Esophagus squamous epithelium (tissue), 5 donors: Measurements from ENCODE around the gene LRRC61. TPM values are rescaled to one million over a fixed set of nuclear protein-coding genes. Genes with fewer than 3 reads are reported as not detected.
"Not testable (repeated sequence)": the region's sequence is repeated elsewhere in the genome, so short reads cannot be mapped to it uniquely, and the experiment has no call there.

Experiments
- DNase-seq: peaks from one replicate; lab custom pipeline; 2025; lab: John Stamatoyannopoulos, UW
- H3K27ac ChIP-seq, 4 donors: fragments of 200-600 bp; sonication (generic); one replicate each; pipeline ENCODE4 v1.5.1; 2016 to 2019; ENCODE audit warnings: mild to moderate bottlenecking in 1 of 4
- H3K27me3 ChIP-seq, 4 donors: fragments of 200-600 bp; sonication (generic); 1 replicate in 3 of 4; 2 replicates in 1 of 4; pipeline versions ENCODE4 v1.5.1 to v1.6.0; 2017 to 2021; ENCODE audit warnings: antibody characterized with exemption in 1 of 4
- H3K36me3 ChIP-seq, 3 donors: fragments of 200-600 bp; sonication (generic); one replicate each; pipeline ENCODE4 v1.5.1; 2016 to 2019
- H3K4me1 ChIP-seq, 3 donors: fragments of 200-600 bp; sonication (generic); one replicate each; pipeline ENCODE4 v1.5.1; 2017 to 2019
- H3K4me3 ChIP-seq, 4 donors: fragments of 200-600 bp; sonication (generic); 1 replicate in 3 of 4; 2 replicates in 1 of 4; pipeline ENCODE4 v1.5.1; 2016 to 2019; ENCODE audit warnings: mild to moderate bottlenecking in 2 of 4, moderate library complexity in 1 of 4
- H3K9me3 ChIP-seq, 3 donors: fragments of 200-600 bp; sonication (generic); one replicate each; pipeline ENCODE4 v1.5.1; 2016 to 2019
- CTCF ChIP-seq, 6 experiments: fragments of 450-650 bp in 4 of 6; fragments of 200-600 bp in 2 of 6; sonication (generic) in 2 of 6; IDR thresholded peaks; one replicate each; pipeline ENCODE4 v1.5.1; 2016 to 2019; ENCODE audit warnings: antibody characterized with exemption in 6 of 6, mild to moderate bottlenecking in 4 of 6, moderate library complexity in 4 of 6
- POLR2A ChIP-seq, 4 donors: fragments of 450-650 bp; IDR thresholded peaks; one replicate each; pipeline ENCODE4 v1.6.1; 2017; ENCODE audit warnings: antibody characterized with exemption in 4 of 4, mild to moderate bottlenecking in 4 of 4, moderate library complexity in 3 of 4
- WGBS, 2 donors: methylation state at CpG; one replicate each; pipeline ENCODE4 v1.1.5; 2018; 5-methylcytosine and 5-hydroxymethylcytosine counted together
- intact Hi-C: fragments of 100-400 bp; cut with DNase I; formaldehyde crosslinking; loops from one replicate; pipeline ENCODE4 v1.15.0; 2022
- total RNA-seq, 4 donors: library from RNA; depleted of rRNA; stranded (reverse); fragments of >200 nt; gene quantifications; one replicate each; pipeline ENCODE4 v1.1.0, GENCODE V29; 2016
- donor health status: DM: yes; HTN: yes; CAD: no.

LRRC61 gene
- total RNA-seq, 4 donors from 2014 or later, result 12.1 to 24.5 (median 14.5) TPM

GRCh38 chr7:150383710-150384397 lies 60.7 kb downstream of the LRRC61 start:
- Histone ChIP-seq H3K27ac (peak overlapping the region in 1 of 4 donors; percentile 28), H3K27me3 (no peaks in the 10 kb centered on the region), H3K4me1 (peaks cover 9 to 52% (median 12%) of the 10 kb centered on the region in 3 donors), H3K36me3 (no peaks in the 10 kb centered on the region), H3K4me3 (no peak overlapping the region), H3K9me3 (no peaks in the 10 kb centered on the region)
- intact Hi-C loops, result no loop called here
- TF ChIP-seq POLR2A (IDR thresholded peaks at IDR 0.05) (no peak), CTCF (IDR thresholded peaks at IDR 0.05) (no peak)
- DNase-seq, result no peak
- 86 to 100% methylated on average over 1 to 4 of the region's 22 CpGs for WGBS, 2 donors

GRCh38 chr7:150384406-150385301 lies 61.5 kb downstream of the LRRC61 start:
- Histone ChIP-seq H3K4me1 (peaks cover 7 to 52% (median 12%) of the 10 kb centered on the region in 3 donors), H3K4me3 (no peak overlapping the region), H3K27ac (peak overlapping the region in 1 of 4 donors; percentile 28), H3K36me3 (no peaks in the 10 kb centered on the region), H3K27me3 (no peaks in the 10 kb centered on the region), H3K9me3 (no peaks in the 10 kb centered on the region)
- intact Hi-C loops, result no loop called here
- WGBS, 2 donors, result 78 to 81% methylated on average over 8 to 14 of the region's 15 CpGs
- DNase-seq, result no peak
- TF ChIP-seq POLR2A (IDR thresholded peaks at IDR 0.05) (no peak), CTCF (IDR thresholded peaks at IDR 0.05) (no peak)

- Histone ChIP-seq H3K27ac (no peak overlapping the region), H3K4me1 (peaks cover under 1 to 46% (median 6%) of the 10 kb centered on the region in 3 donors), H3K36me3 (peaks cover 0 to 4% (median 0%) of the 10 kb centered on the region in 3 donors), H3K27me3 (no peaks in the 10 kb centered on the region), H3K9me3 (no peaks in the 10 kb centered on the region), H3K4me3 (no peak overlapping the region)
- intact Hi-C loops, result no loop called here
- WGBS, 2 donors, result 85 to 86% methylated on average over 14 of the region's 14 CpGs
- TF ChIP-seq POLR2A (IDR thresholded peaks at IDR 0.05) (no peak), CTCF (IDR thresholded peaks at IDR 0.05) (no peak)
- DNase-seq, result no peak
Measured at GRCh38 chr7:150385302-150385723, 62.2 kb downstream of the LRRC61 start.

- H3K9me3 ChIP-seq, DNase-seq, H3K4me3 ChIP-seq, H3K27me3 ChIP-seq, intact Hi-C loops, H3K36me3 ChIP-seq, H3K27ac ChIP-seq: not testable (repeated sequence)
- peaks cover 0 to 40% (median 1%) of the 10 kb centered on the region in 3 donors for H3K4me1 ChIP-seq
- WGBS, 2 donors, result 71 to 79% methylated on average over 6 of the region's 6 CpGs
Measured at GRCh38 chr7:150385884-150386283, 62.7 kb downstream of the LRRC61 start.

Other genes starting within 250 kb of the LRRC61 start
- gene ACTR3C, start 190 bp downstream of the LRRC61 start, total RNA-seq, result 10 to 100 TPM in 3 of 4 donors, 1 to 10 TPM in 1; 8.3 to 25.6 (median 17.4) TPM
- gene RARRES2, start 18.3 kb downstream of the LRRC61 start, total RNA-seq, result 100 to 1,000 TPM in 1 of 4 donors, 10 to 100 TPM in 1, 1 to 10 TPM in 2; 1.1 to 111 (median 14.9) TPM
- gene REPIN1, start 45.5 kb downstream of the LRRC61 start, total RNA-seq, result 10 to 100 TPM; 42.8 to 75.7 (median 63.2) TPM
- gene ZNF775, start 56.0 kb downstream of the LRRC61 start, total RNA-seq, result 1 to 10 TPM; 1.2 to 2.3 (median 1.8) TPM
- 10 to 100 TPM in 1 of 4 donors, 1 to 10 TPM in 1, under 1 TPM in 2; 0.38 to 12.2 (median 2.4) TPM for gene GIMAP8, start 127.3 kb downstream of the LRRC61 start, total RNA-seq
- 10 to 100 TPM in 1 of 4 donors, 1 to 10 TPM in 2, under 1 TPM in 1; 0.64 to 18.1 (median 3.3) TPM for gene GIMAP7, start 191.5 kb downstream of the LRRC61 start, total RNA-seq
- 10 to 100 TPM in 2 of 4 donors, 1 to 10 TPM in 2; 2.1 to 23.7 (median 12.1) TPM for gene GIMAP4, start 244.0 kb downstream of the LRRC61 start, total RNA-seq